ENCODE data around the gene PHOSPHO2.

PHOSPHO2 gene

DNA sequence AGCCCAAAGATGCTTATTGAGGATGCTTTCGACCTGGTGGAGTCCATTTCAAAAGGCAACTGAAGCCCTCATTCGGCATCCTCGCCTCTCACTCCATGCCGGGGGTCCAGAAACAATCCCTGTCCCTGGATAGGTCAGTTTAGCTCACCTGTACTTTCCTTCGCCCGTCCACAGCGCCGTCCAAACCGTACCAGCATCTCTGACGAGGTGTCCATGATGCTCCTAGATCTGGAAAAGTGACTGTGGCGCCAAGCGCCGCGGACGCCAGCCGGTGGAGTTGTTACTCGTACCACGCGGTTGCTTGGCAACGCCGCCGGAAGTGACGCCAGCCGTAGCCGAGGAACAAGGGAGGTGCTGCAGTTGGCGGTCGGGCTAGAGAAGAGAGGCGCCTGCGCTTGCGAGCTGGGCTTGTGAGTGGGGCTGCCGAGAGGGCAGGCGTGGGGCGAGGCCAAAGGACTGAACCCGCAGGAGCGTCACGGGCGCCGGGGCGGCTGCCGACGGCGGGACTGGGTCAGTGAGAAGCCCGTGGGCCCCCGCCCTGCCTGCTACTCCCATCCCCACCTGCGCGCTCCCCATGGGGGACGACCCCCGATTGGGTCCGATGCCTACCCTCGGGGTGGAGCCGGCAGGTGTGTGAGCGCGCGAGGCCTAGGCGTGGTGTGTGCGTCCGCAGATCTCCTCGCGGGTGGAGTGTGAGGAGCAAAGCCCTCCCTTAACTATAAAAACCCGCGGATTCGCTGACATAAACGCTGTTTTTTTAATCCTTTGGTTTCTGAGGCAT is at the start of gene PHOSPHO2, which contains the start of gene CFAP210:
Gene PHOSPHO2, plus strand, starts transcription at position 357 of the 781 bp plus-strand sequence. CDS start 6,503 bp downstream, outside the sequence.
Gene CFAP210, minus strand, starts transcription at position 293 of the 781 bp plus-strand sequence. Its CDS starts 78 bp downstream, at position 215.
- in situ Hi-C loops (cut with HindIII; ENCODE audit: low pct_unique_long_range_greater_than_20kb, low sequenced_read_pairs) = no loop called here
- peak; percentile 66 to 96 for DNase-seq (ENCODE audit: low read depth in 1 of 2, low spot score in 1 of 2)

DNA sequence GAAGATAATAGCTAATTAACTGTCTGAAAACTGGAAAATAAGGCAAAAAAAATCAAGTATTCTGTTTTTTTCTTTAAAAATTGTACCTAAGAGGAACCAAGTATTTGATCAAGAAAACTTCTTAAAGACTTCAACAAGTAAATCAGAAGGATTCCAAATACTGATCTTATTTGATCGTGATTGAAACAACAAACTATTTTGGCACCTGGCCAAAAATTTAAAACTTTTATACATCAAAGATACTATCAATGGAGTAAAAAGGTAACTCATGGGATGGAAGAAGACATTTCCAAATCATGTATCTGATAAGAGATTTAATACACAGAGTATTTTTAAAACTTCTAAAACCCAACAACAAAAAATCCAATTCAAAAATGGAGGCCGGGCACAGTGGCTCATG is 46.8 kb upstream of the PHOSPHO2 start:
- no peak for TF ChIP-seq JUND (IDR thresholded peaks at IDR 0.05; ENCODE audit: low read depth)
- no peak for DNase-seq (ENCODE audit: low read depth in 1 of 2, low spot score in 1 of 2)
- in situ Hi-C loops (cut with HindIII; ENCODE audit: low pct_unique_long_range_greater_than_20kb, low sequenced_read_pairs) = no loop called here

More for the DNA sequence above, at the start of gene PHOSPHO2, which contains the start of gene CFAP210:
- no peak for TF ChIP-seq JUND (IDR thresholded peaks at IDR 0.05; ENCODE audit: low read depth)

- in situ Hi-C loops (cut with HindIII; ENCODE audit: low pct_unique_long_range_greater_than_20kb, low sequenced_read_pairs) = no loop called here
- no peak for TF ChIP-seq JUND (IDR thresholded peaks at IDR 0.05; ENCODE audit: low read depth)
- DNase-seq (ENCODE audit: low read depth in 1 of 2, low spot score in 1 of 2) = no peak
These were observed 45.0 kb upstream of the PHOSPHO2 start for GRCh38 chr2:169649278-169649677.

DNA sequence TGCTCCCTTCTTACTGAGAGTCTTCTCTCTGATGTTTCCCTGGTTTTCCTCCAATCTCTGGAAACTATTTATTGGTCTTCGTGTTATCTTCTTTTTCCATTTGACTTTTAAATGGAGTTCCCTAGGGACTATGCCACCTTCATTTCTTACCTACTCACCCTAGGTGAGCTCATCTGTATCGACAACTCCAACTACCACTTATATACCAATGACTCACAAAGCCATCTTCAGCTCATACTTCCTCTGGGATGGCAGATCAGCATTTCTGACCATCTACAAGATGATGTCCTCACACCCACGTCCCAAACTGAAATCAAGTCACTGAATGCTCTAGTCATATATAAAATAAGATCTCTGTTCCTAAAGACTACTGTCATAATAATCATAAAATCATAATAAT is 40.6 kb upstream of the PHOSPHO2 start:
- in situ Hi-C loops (cut with HindIII; ENCODE audit: low pct_unique_long_range_greater_than_20kb, low sequenced_read_pairs) = no loop called here
- DNase-seq (ENCODE audit: low read depth in 1 of 2, low spot score in 1 of 2) = no peak
- TF ChIP-seq JUND (IDR thresholded peaks at IDR 0.05; ENCODE audit: low read depth) = no peak

GRCh38 chr2:169656164-169656563 is 38.1 kb upstream of the PHOSPHO2 start:
- TF ChIP-seq JUND (IDR thresholded peaks at IDR 0.05; ENCODE audit: low read depth) = no peak
- in situ Hi-C loops (cut with HindIII; ENCODE audit: low pct_unique_long_range_greater_than_20kb, low sequenced_read_pairs) = no loop called here
- DNase-seq (ENCODE audit: low read depth in 1 of 2, low spot score in 1 of 2) = no peak

- TF ChIP-seq JUND (IDR thresholded peaks at IDR 0.05; ENCODE audit: low read depth) = no peak
- in situ Hi-C loops (cut with HindIII; ENCODE audit: low pct_unique_long_range_greater_than_20kb, low sequenced_read_pairs) = no loop called here
- no peak for DNase-seq (ENCODE audit: low read depth in 1 of 2, low spot score in 1 of 2)
These were observed 35.4 kb upstream of the PHOSPHO2 start for GRCh38 chr2:169658877-169659276.

- in situ Hi-C loops (cut with HindIII; ENCODE audit: low pct_unique_long_range_greater_than_20kb, low sequenced_read_pairs) = no loop called here
- no peak for TF ChIP-seq JUND (IDR thresholded peaks at IDR 0.05; ENCODE audit: low read depth)
- DNase-seq (ENCODE audit: low read depth in 1 of 2, low spot score in 1 of 2) = no peak
These were observed 34.9 kb upstream of the PHOSPHO2 start for GRCh38 chr2:169659320-169659719.

DNA sequence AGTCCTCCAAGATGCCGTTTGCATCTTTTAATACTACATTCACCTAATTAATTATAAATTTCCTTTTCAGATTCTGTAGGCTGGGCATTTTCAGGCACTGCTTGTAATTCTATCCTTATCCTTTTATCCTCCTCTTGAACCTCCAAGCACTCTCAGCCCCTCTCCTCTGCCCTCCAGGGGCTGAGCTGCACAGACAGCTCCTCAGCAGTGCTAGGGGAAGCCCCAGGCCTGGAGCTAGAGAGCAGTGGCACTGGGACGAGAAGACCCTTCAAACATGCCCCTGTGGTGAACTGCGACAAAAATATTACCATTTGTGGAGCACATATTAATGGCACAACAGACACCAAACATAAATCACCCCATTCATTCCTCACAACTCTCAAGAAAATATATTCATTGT is 33.0 kb upstream of the PHOSPHO2 start:
- no peak for TF ChIP-seq JUND (IDR thresholded peaks at IDR 0.05; ENCODE audit: low read depth)
- no peak for DNase-seq (ENCODE audit: low read depth in 1 of 2, low spot score in 1 of 2)
- in situ Hi-C loops (cut with HindIII; ENCODE audit: low pct_unique_long_range_greater_than_20kb, low sequenced_read_pairs) = no loop called here

GRCh38 chr2:169662744-169663143 is 31.5 kb upstream of the PHOSPHO2 start:
- DNase-seq (ENCODE audit: low read depth in 1 of 2, low spot score in 1 of 2) = no peak
- in situ Hi-C loops (cut with HindIII; ENCODE audit: low pct_unique_long_range_greater_than_20kb, low sequenced_read_pairs) = no loop called here
- TF ChIP-seq JUND (IDR thresholded peaks at IDR 0.05; ENCODE audit: low read depth) = no peak

- no peak for TF ChIP-seq JUND (IDR thresholded peaks at IDR 0.05; ENCODE audit: low read depth)
- in situ Hi-C loops (cut with HindIII; ENCODE audit: low pct_unique_long_range_greater_than_20kb, low sequenced_read_pairs) = no loop called here
- no peak for DNase-seq (ENCODE audit: low read depth in 1 of 2, low spot score in 1 of 2)
These were observed 31.0 kb upstream of the PHOSPHO2 start for GRCh38 chr2:169663247-169663646.

GRCh38 chr2:169664600-169664977 is 29.7 kb upstream of the PHOSPHO2 start:
- in situ Hi-C loops (cut with HindIII; ENCODE audit: low pct_unique_long_range_greater_than_20kb, low sequenced_read_pairs) = no loop called here
- no peak for TF ChIP-seq JUND (IDR thresholded peaks at IDR 0.05; ENCODE audit: low read depth)

DNA sequence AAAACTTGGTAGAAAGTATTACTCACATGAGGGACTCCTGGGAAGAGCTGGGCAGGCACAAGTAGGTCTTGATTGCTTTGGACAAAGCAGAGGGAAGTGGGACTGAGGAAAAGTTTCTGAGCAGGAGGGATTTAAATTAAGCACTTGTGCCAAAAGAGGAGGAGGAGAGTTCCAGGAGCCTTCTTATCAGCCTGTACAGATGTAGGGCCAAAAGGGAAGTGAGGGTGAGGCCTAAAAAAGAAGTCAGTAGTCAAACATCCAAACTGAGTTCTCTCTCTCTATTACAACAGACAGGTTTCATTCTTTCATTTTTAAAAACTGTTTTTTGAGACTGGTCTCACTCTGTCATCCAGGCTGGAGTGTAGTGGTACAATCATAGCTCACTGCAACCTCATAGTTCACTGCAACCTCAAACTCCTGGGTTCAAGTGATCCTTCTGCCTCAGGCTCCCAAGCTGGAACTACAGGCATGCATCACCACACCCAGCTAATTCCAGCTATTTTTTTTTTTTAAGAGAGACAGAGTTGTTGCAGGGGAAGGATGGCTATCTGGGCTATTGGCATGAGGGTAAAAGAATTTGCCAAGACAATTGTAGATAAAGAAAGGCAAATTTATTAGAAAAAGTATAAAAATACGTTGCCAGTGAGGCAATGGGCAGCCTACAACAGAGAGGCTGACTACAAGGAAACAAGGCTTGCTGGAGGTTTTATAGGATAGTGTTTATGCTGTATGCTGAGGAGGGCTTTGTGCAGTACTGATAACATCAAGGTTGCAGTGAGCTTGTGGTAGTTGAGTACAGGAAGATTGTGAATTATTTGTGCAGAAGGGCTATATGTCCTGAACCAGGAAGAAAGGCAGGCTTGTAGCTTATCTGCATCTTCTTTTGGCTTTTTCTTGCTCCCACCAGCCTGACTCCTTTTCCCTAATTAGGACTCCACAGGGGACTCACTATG is 29.0 kb upstream of the PHOSPHO2 start:
- in situ Hi-C loops (cut with HindIII; ENCODE audit: low pct_unique_long_range_greater_than_20kb, low sequenced_read_pairs) = no loop called here
- no peak for TF ChIP-seq JUND (IDR thresholded peaks at IDR 0.05; ENCODE audit: low read depth)

More at GRCh38 chr2:169664600-169664977, 29.7 kb upstream of the PHOSPHO2 start:
- DNase-seq (ENCODE audit: low read depth in 1 of 2, low spot score in 1 of 2) = no peak

GRCh38 chr2:169667583-169667982 is 26.7 kb upstream of the PHOSPHO2 start:
- no peak for TF ChIP-seq JUND (IDR thresholded peaks at IDR 0.05; ENCODE audit: low read depth)
- DNase-seq (ENCODE audit: low read depth in 1 of 2, low spot score in 1 of 2) = no peak
- in situ Hi-C loops (cut with HindIII; ENCODE audit: low pct_unique_long_range_greater_than_20kb, low sequenced_read_pairs) = no loop called here

More for the DNA sequence above, 29.0 kb upstream of the PHOSPHO2 start:
- no peak for DNase-seq (ENCODE audit: low read depth in 1 of 2, low spot score in 1 of 2)

Data from T47D (cell line).